HepG2 (cell line): Measurements from ENCODE around the gene TOPBP1. TPM values are rescaled to one million over a fixed set of nuclear protein-coding genes. Genes with fewer than 3 reads are reported as not detected.

Experiments used
- FOSL2 ChIP-seq: sonication (generic); formaldehyde crosslinking; IDR thresholded peaks from 2 replicates; pipeline ENCODE4 v1.4.0; 2020; ENCODE audit warnings: missing genetic modification reagents
- FOXK1 ChIP-seq: sonication (generic); formaldehyde crosslinking; IDR thresholded peaks from 2 replicates; pipeline ENCODE4 v1.4.0; 2020; ENCODE audit warnings: low read depth, missing genetic modification reagents, borderline replicate concordance
- FOXP1 ChIP-seq, 2 experiments: fragments of 450-650 bp in 1 of 2; IDR thresholded peaks; 2 replicates each; pipeline ENCODE4 v1.6.1; 2017 to 2018; ENCODE audit warnings: antibody characterized with exemption in 1 of 2
- GMEB1 ChIP-seq: sonication (generic); formaldehyde crosslinking; IDR thresholded peaks from 2 replicates; pipeline ENCODE4 v1.5.1; 2020; ENCODE audit warnings: missing genetic modification reagents, mild to moderate bottlenecking, borderline replicate concordance
- MXD3 ChIP-seq: IDR thresholded peaks from 2 replicates; pipeline ENCODE4 v1.6.1; 2016; ENCODE audit warnings: mild to moderate bottlenecking, missing biosample characterization, missing genetic modification reagents
- NR2F6 ChIP-seq, 2 experiments: IDR thresholded peaks; 2 replicates each; pipeline ENCODE4 v1.6.1; 2016; ENCODE audit warnings: antibody characterized with exemption in 1 of 2, mild to moderate bottlenecking in 1 of 2
- PHF20 ChIP-seq: sonication (generic); formaldehyde crosslinking; IDR thresholded peaks from 2 replicates; pipeline ENCODE4 v1.5.0; 2020; ENCODE audit warnings: mild to moderate bottlenecking, missing genetic modification reagents
- RFX3 ChIP-seq: IDR thresholded peaks from 2 replicates; pipeline ENCODE4 v1.6.1; 2016; ENCODE audit warnings: missing biosample characterization, missing genetic modification reagents
- SALL1 ChIP-seq: sonication (generic); formaldehyde crosslinking; IDR thresholded peaks from 2 replicates; pipeline ENCODE4 v1.8.0; 2022; ENCODE audit warnings: mild to moderate bottlenecking, missing genetic modification reagents
- THAP9 ChIP-seq: sonication (generic); formaldehyde crosslinking; IDR thresholded peaks from 2 replicates; pipeline ENCODE4; 2020; ENCODE audit warnings: missing genetic modification reagents, mild to moderate bottlenecking, borderline replicate concordance
- TRIM24 ChIP-seq: sonication (generic); formaldehyde crosslinking; IDR thresholded peaks from 2 replicates; pipeline ENCODE4 v1.8.0; 2022; ENCODE audit warnings: mild to moderate bottlenecking, missing genetic modification reagents
- YY1 ChIP-seq: IDR thresholded peaks from 2 replicates; pipeline ENCODE4 v1.6.1; 2011; ENCODE audit warnings: low read length, low read depth, moderate library complexity, mild to moderate bottlenecking; ENCODE audit not compliant: insufficient read depth, insufficient replicate concordance
- ZNF124 ChIP-seq: sonication (generic); formaldehyde crosslinking; IDR thresholded peaks from 2 replicates; pipeline ENCODE4 v1.4.0; 2020; ENCODE audit warnings: missing genetic modification reagents
- polyA plus RNA-seq, 8 experiments: library from polyadenylated mRNA; depleted of rRNA in 3 of 8; stranded (reverse) in 7 of 8; unstranded in 1 of 8; fragments of >200 nt; fragmentation: Illumina TruSeq in 4 of 8; extraction: Trizol in 4 of 8; gene quantifications; 2 replicates each; pipeline versions ENCODE4 v1.2.1 to v1.2.3, GENCODE V29; 2011 to 2016; ENCODE audit warnings: low read depth in 4 of 8, missing spikeins in 1 of 8, mixed read lengths in 1 of 8; ENCODE audit not compliant: insufficient read depth in 1 of 8
- total RNA-seq, 5 experiments: library from RNA; depleted of rRNA; stranded (reverse); fragments of >200 nt; fragmentation: Illumina TruSeq; extraction: Trizol; gene quantifications; 2 replicates each; pipeline ENCODE4 v1.2.3, GENCODE V29; 2016; ENCODE audit warnings: low read depth in 1 of 5
- TF ChIP-seq, protein P1 (sequence below): sonication (generic); formaldehyde crosslinking; IDR thresholded peaks from 2 replicates; pipeline ENCODE4 v1.4.0; 2020; ENCODE audit warnings: missing genetic modification reagents
- TF ChIP-seq, protein P2 (sequence below): sonication (generic); formaldehyde crosslinking; conservative IDR thresholded peaks from 2 replicates; pipeline ENCODE4 v1.4.0; 2020; ENCODE audit warnings: missing genetic modification reagents

Gene TOPBP1
- total and polyA plus RNA-seq, 2 of the 13 experiments (the other 11 are each of a cell fraction or from before 2014, with no cell fraction given), result 24.3 to 42.9 TPM

GRCh38 chr3:133573054-133573628 lies 88.6 kb downstream of the TOPBP1 start (continued):
- TF ChIP-seq THAP9 (CRISPR knock-in tag) (peak; percentile 30; the same call in 1 of the 2 replicates), FOXP1 (IDR thresholded peaks at IDR 0.05) (no peak), FOXP1 (CRISPR knock-in tag; IDR thresholded peaks at IDR 0.05) (0 out of 2 replicates have a peak, but pooled peaks have one; percentile 12), PHF20 (CRISPR knock-in tag) (peak; percentile 59), FOXK1 (CRISPR knock-in tag) (peak; percentile 31; the same call in 1 of the 2 replicates), SALL1 (CRISPR knock-in tag) (peak; percentile 49), TRIM24 (no peak), YY1 (peak; percentile 18), FOSL2 (CRISPR knock-in tag) (peak; percentile 24; the same call in 1 of the 2 replicates), MXD3 (0 out of 2 replicates have a peak, but pooled peaks have one; percentile 10), GMEB1 (CRISPR knock-in tag) (peak; percentile 35; the same call in 1 of the 2 replicates), RFX3 (no peak), ZNF124 (CRISPR knock-in tag) (peak; percentile 59; the same call in 1 of the 2 replicates), NR2F6 (IDR thresholded peaks at IDR 0.05) (0 out of 2 replicates have a peak, but pooled peaks have one; percentile 10), NR2F6 (CRISPR knock-in tag; IDR thresholded peaks at IDR 0.05) (peak; percentile 49)
- TF ChIP-seq, protein P1, sequence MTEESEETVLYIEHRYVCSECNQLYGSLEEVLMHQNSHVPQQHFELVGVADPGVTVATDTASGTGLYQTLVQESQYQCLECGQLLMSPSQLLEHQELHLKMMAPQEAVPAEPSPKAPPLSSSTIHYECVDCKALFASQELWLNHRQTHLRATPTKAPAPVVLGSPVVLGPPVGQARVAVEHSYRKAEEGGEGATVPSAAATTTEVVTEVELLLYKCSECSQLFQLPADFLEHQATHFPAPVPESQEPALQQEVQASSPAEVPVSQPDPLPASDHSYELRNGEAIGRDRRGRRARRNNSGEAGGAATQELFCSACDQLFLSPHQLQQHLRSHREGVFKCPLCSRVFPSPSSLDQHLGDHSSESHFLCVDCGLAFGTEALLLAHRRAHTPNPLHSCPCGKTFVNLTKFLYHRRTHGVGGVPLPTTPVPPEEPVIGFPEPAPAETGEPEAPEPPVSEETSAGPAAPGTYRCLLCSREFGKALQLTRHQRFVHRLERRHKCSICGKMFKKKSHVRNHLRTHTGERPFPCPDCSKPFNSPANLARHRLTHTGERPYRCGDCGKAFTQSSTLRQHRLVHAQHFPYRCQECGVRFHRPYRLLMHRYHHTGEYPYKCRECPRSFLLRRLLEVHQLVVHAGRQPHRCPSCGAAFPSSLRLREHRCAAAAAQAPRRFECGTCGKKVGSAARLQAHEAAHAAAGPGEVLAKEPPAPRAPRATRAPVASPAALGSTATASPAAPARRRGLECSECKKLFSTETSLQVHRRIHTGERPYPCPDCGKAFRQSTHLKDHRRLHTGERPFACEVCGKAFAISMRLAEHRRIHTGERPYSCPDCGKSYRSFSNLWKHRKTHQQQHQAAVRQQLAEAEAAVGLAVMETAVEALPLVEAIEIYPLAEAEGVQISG (CRISPR knock-in tag), result peak; percentile 19; the same call in 1 of the 2 replicates
- TF ChIP-seq, protein P2, sequence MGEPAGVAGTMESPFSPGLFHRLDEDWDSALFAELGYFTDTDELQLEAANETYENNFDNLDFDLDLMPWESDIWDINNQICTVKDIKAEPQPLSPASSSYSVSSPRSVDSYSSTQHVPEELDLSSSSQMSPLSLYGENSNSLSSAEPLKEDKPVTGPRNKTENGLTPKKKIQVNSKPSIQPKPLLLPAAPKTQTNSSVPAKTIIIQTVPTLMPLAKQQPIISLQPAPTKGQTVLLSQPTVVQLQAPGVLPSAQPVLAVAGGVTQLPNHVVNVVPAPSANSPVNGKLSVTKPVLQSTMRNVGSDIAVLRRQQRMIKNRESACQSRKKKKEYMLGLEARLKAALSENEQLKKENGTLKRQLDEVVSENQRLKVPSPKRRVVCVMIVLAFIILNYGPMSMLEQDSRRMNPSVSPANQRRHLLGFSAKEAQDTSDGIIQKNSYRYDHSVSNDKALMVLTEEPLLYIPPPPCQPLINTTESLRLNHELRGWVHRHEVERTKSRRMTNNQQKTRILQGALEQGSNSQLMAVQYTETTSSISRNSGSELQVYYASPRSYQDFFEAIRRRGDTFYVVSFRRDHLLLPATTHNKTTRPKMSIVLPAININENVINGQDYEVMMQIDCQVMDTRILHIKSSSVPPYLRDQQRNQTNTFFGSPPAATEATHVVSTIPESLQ (CRISPR knock-in tag), result no peak
